Vagina (tissue), 2 donors: ENCODE measurements around the gene NRGN.

Experiments used
- POLR2A ChIP-seq, 2 donors: fragments of 450-650 bp; IDR thresholded peaks; one replicate each; pipeline ENCODE4 v1.6.1; 2017; ENCODE audit warnings: antibody characterized with exemption in 2 of 2, mild to moderate bottlenecking in 2 of 2, moderate library complexity in 2 of 2
- POLR2AphosphoS5 ChIP-seq, 2 donors: sonication (generic); formaldehyde crosslinking; IDR thresholded peaks; one replicate each; pipeline ENCODE4 v1.9.0; 2017; ENCODE audit warnings: antibody characterized with exemption in 2 of 2, mild to moderate bottlenecking in 2 of 2, low read depth in 1 of 2; ENCODE audit not compliant: insufficient read depth in 1 of 2
- TF ChIP-seq, protein P1 (sequence below), 3 experiments: fragments of 450-650 bp in 2 of 3; fragments of 200-600 bp in 1 of 3; sonication (generic) in 1 of 3; IDR thresholded peaks; one replicate each; pipeline ENCODE4 v1.5.1; 2017 to 2019; ENCODE audit warnings: antibody characterized with exemption in 3 of 3, mild to moderate bottlenecking in 2 of 3, moderate library complexity in 2 of 3

DNA sequence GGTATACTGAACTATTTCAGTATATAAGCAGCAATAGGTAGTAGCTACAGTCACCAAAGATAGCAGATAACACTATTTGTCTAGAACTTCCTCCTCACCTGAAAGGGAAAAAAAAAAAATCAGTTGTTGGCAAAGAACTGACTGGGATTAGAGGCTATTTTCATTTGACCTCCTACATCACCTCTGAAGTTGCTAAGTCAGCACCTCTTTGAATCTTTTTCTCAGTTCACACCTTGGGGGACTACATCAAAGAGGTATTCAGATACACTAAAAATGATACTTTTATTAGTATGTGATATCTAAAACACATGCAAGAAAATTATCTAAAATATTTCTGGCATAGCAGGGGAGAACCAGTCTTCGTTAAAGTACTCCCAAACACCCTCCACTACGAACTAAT lies 44.3 kb downstream of the NRGN start:
- TF ChIP-seq, protein P1, sequence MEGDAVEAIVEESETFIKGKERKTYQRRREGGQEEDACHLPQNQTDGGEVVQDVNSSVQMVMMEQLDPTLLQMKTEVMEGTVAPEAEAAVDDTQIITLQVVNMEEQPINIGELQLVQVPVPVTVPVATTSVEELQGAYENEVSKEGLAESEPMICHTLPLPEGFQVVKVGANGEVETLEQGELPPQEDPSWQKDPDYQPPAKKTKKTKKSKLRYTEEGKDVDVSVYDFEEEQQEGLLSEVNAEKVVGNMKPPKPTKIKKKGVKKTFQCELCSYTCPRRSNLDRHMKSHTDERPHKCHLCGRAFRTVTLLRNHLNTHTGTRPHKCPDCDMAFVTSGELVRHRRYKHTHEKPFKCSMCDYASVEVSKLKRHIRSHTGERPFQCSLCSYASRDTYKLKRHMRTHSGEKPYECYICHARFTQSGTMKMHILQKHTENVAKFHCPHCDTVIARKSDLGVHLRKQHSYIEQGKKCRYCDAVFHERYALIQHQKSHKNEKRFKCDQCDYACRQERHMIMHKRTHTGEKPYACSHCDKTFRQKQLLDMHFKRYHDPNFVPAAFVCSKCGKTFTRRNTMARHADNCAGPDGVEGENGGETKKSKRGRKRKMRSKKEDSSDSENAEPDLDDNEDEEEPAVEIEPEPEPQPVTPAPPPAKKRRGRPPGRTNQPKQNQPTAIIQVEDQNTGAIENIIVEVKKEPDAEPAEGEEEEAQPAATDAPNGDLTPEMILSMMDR (IDR thresholded peaks at IDR 0.05): no peak
- no peak for TF ChIP-seq POLR2A (IDR thresholded peaks at IDR 0.05)
- no peak for TF ChIP-seq POLR2AphosphoS5 (IDR thresholded peaks at IDR 0.05; ENCODE audit: insufficient read depth in 1 of 2, low read depth in 1 of 2)
